ENCODE measurements around the gene GRHL1.

GRHL1 gene

GRCh38 chr2:9971105-9971818, 19.8 kb downstream of the GRHL1 start:
- H3K4me3 ChIP-seq (ENCODE audit: low read length): no peak overlapping the region
- no peak for DNase-seq (ENCODE audit: low read depth)
- TF ChIP-seq, protein P1, sequence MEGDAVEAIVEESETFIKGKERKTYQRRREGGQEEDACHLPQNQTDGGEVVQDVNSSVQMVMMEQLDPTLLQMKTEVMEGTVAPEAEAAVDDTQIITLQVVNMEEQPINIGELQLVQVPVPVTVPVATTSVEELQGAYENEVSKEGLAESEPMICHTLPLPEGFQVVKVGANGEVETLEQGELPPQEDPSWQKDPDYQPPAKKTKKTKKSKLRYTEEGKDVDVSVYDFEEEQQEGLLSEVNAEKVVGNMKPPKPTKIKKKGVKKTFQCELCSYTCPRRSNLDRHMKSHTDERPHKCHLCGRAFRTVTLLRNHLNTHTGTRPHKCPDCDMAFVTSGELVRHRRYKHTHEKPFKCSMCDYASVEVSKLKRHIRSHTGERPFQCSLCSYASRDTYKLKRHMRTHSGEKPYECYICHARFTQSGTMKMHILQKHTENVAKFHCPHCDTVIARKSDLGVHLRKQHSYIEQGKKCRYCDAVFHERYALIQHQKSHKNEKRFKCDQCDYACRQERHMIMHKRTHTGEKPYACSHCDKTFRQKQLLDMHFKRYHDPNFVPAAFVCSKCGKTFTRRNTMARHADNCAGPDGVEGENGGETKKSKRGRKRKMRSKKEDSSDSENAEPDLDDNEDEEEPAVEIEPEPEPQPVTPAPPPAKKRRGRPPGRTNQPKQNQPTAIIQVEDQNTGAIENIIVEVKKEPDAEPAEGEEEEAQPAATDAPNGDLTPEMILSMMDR (conservative IDR thresholded peaks at IDR 0.05; ENCODE audit: low read depth, low read length): no peak

DNA sequence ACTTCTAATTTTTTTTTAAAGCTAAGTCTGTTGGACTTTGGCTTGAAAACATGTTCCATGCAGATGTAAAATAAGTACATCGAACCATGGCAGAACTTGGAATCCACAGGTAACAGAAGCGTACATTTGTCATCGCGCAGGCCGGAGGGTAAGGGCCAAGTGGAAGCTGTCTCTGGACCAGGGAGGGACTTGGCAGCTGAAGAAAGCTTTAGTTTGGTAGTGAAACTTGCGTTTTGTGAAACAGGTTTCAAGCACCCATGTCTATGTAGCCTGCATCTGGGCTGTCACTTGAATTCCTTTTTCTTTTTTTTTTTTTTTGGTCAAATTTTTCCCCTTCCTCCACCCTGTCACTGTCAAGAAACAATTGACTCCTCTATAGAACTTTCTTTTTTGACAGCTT, 20.4 kb downstream of the GRHL1 start:
- TF ChIP-seq, protein P1 (conservative IDR thresholded peaks at IDR 0.05; ENCODE audit: low read depth, low read length): no peak
- DNase-seq (ENCODE audit: low read depth): no peak
- H3K4me3 ChIP-seq (ENCODE audit: low read length): no peak overlapping the region

DNA sequence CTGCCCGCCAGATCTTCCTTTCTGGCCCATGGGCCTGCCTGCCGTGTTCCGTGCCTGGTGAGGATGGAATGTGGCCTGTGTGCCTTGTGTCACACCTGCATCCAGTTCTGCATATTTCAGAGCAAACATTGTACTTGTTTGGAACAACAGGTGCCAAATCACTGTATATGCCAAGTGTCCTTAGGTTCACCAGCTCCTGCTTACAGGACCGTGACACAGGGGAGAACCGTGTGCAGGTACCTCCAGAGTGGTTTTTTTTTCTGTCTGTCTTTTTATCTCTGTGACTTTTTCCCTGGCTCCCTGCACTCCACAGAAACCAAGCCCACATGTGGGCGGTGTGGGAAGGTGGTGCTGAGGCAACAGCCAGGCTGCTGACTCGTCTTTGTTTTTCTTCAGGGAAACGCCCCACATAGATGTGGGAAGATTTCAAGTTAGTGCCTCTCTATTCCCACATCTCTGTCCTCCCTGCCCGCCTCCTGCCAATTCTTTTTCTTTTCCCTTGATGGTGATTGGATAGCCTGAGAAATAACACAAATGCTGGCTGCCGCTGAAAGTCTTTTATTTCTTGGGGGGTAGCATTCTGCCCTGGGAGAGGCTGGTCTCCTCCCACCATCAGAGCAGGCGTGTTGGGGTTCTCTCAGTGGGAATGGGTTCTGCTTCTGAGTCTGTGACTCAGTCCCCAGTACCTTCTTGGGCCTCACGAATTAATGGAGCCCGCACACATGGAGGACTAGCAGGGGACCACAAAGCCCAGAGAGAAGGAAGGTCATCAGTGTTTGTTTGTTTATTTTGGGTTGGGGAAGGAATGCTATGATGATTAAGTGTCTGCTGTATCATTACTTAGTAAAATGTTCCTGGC, 21.4 kb downstream of the GRHL1 start:
- DNase-seq (ENCODE audit: low read depth): no peak
- no peak overlapping the region for H3K4me3 ChIP-seq (ENCODE audit: low read length)
- TF ChIP-seq, protein P1 (conservative IDR thresholded peaks at IDR 0.05; ENCODE audit: low read depth, low read length): no peak

GRCh38 chr2:9973690-9974089, 22.2 kb downstream of the GRHL1 start:
- no peak overlapping the region for H3K4me3 ChIP-seq (ENCODE audit: low read length)
- DNase-seq (ENCODE audit: low read depth): no peak
- TF ChIP-seq, protein P1 (conservative IDR thresholded peaks at IDR 0.05; ENCODE audit: low read depth, low read length): no peak

DNA sequence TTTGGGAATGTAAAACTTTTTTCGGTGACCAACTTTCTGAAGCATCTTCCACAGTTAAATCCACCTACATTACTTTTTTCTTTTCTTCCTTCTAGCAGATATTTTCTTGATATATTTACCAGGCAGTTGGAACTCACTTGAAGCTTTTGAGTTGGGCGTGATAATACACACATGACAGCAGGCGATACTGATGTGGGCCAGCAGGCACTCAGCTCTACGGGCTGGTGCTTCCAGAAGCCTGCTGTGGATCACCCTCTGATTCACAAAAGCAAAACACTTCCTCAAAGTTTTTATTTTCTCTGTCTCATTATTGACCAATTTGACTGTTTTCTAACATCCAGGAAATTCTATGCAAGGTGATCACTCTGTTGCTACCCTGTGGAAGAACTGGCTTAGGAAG, 22.9 kb downstream of the GRHL1 start:
- TF ChIP-seq, protein P1 (conservative IDR thresholded peaks at IDR 0.05; ENCODE audit: low read depth, low read length): no peak
- no peak overlapping the region for H3K4me3 ChIP-seq (ENCODE audit: low read length)
- no peak for DNase-seq (ENCODE audit: low read depth)

GRCh38 chr2:9975328-9975727, 23.8 kb downstream of the GRHL1 start:
- peak; percentile 90 for DNase-seq (ENCODE audit: low read depth)
- H3K4me3 ChIP-seq (ENCODE audit: low read length): no peak overlapping the region
- TF ChIP-seq, protein P1 (conservative IDR thresholded peaks at IDR 0.05; ENCODE audit: low read depth, low read length): no peak
